IMR-90 (cell line): Measurements from ENCODE around the gene INSM1. TPM values are rescaled to one million over a fixed set of nuclear protein-coding genes. Genes with fewer than 3 reads are reported as not detected.
A peak's percentile ranks its signal among the peaks of the same experiment; 100 is the strongest.

Experiments used
- ATAC-seq: fragments of 200-7000 bp; cut with Tn5 transposase; 2 replicates; pipeline ENCODE4 v1.9.1; 2020; ENCODE audit warnings: low read depth, mild to moderate bottlenecking, moderate library complexity
- BruUV-seq: library from RNA; stranded (reverse); fragments of 400-500 nt; replicated peaks from 2 replicates; lab custom pipeline; 2021; lab: Mats Ljungman, UMichigan
- CTCF ChIA-PET: fragments of 300-600 bp; formaldehyde crosslinking; extraction: SDS; loops from one replicate; lab custom pipeline; 2021; ENCODE audit warnings: antibody characterized with exemption; lab: Yijun Ruan, JAX
- POLR2A ChIA-PET: fragments of 300-600 bp; sonication (Branson Sonifier 250); formaldehyde crosslinking; loops from one replicate; lab custom pipeline; 2022; ENCODE audit warnings: antibody characterized with exemption; ENCODE audit not compliant: unreplicated experiment; lab: Charles Lee
- DNase-seq: peaks from one replicate; pipeline ENCODE4 v3.0.0; 2013
- H2AFZ ChIP-seq: replicated peaks from 2 replicates; pipeline ENCODE3; 2013; ENCODE audit warnings: low read length, mild to moderate bottlenecking; ENCODE audit not compliant: poor library complexity
- H2AK5ac ChIP-seq: 2 replicates; pipeline ENCODE4 v1.6.1; 2013; ENCODE audit warnings: low read depth, low read length, inconsistent platforms
- H2AK9ac ChIP-seq: replicated peaks from 2 replicates; pipeline ENCODE3; 2013; ENCODE audit warnings: mild to moderate bottlenecking, low read depth, low read length, moderate library complexity; ENCODE audit not compliant: poor library complexity
- H2BK120ac ChIP-seq: 2 replicates; pipeline ENCODE4 v1.6.1; 2013; ENCODE audit warnings: low read depth, low read length, inconsistent platforms
- H2BK15ac ChIP-seq: 3 replicates; pipeline ENCODE4 v1.6.1; 2013; ENCODE audit warnings: low read depth, low read length, inconsistent platforms
- H2BK20ac ChIP-seq: 2 replicates; pipeline ENCODE4 v1.6.1; 2013; ENCODE audit warnings: low read depth, mild to moderate bottlenecking, inconsistent platforms, low read length, moderate library complexity
- H2BK5ac ChIP-seq: 2 replicates; pipeline ENCODE4 v1.6.1; 2013; ENCODE audit warnings: mild to moderate bottlenecking, low read depth, low read length, inconsistent platforms; ENCODE audit not compliant: poor library complexity, severe bottlenecking
- H3K14ac ChIP-seq: replicated peaks from 2 replicates; pipeline ENCODE4 v1.6.1; 2013; ENCODE audit warnings: low read depth, low read length, inconsistent platforms
- H3K18ac ChIP-seq: 2 replicates; pipeline ENCODE4 v1.6.1; 2013; ENCODE audit warnings: low read depth, low read length, control low read depth
- H3K23ac ChIP-seq: 2 replicates; pipeline ENCODE4 v1.6.1; 2013; ENCODE audit warnings: low read depth, low read length, inconsistent platforms
- H3K27ac ChIP-seq: 2 replicates; pipeline ENCODE4 v1.5.1; 2013; ENCODE audit warnings: mild to moderate bottlenecking, control low read depth, low read length; ENCODE audit not compliant: insufficient read depth
- H3K27me3 ChIP-seq: 2 replicates; pipeline ENCODE4 v1.6.1; 2013; ENCODE audit warnings: low read length; ENCODE audit not compliant: control insufficient read depth, insufficient read depth
- H3K36me3 ChIP-seq: 2 replicates; pipeline ENCODE4 v1.6.1; 2013; ENCODE audit warnings: low read length, mixed read lengths; ENCODE audit not compliant: control insufficient read depth, insufficient read depth
- H3K4ac ChIP-seq: 2 replicates; pipeline ENCODE4 v1.6.1; 2013; ENCODE audit warnings: low read depth, low read length, inconsistent platforms
- H3K4me1 ChIP-seq: 2 replicates; pipeline ENCODE4 v1.6.1; 2013; ENCODE audit warnings: low read length, mixed read lengths; ENCODE audit not compliant: control insufficient read depth, insufficient read depth
- H3K4me2 ChIP-seq: 2 replicates; pipeline ENCODE4 v1.6.1; 2013; ENCODE audit warnings: low read depth, mild to moderate bottlenecking, control low read depth, low read length, moderate library complexity
- H3K4me3 ChIP-seq: 2 replicates; pipeline ENCODE4 v1.5.1; 2013; ENCODE audit warnings: low read depth, mild to moderate bottlenecking, control low read depth, low read length, moderate library complexity; ENCODE audit not compliant: insufficient read depth
- H3K56ac ChIP-seq: 2 replicates; pipeline ENCODE4 v1.6.1; 2013; ENCODE audit warnings: low read length, inconsistent platforms; ENCODE audit not compliant: insufficient read depth; ENCODE audit errors: extremely low read depth
- H3K79me1 ChIP-seq, 2 experiments: 2 replicates each; pipeline ENCODE4 v1.6.1; 2013; ENCODE audit warnings: low read length in 2 of 2, inconsistent platforms in 1 of 2, low read depth in 1 of 2
- H3K9ac ChIP-seq: 2 replicates; pipeline ENCODE4 v1.6.1; 2013; ENCODE audit warnings: low read depth, low read length, control low read depth
- H3K9me1 ChIP-seq: 2 replicates; pipeline ENCODE4 v1.6.1; 2013; ENCODE audit warnings: low read length, inconsistent platforms; ENCODE audit not compliant: insufficient read depth
- H3K9me3 ChIP-seq: 2 replicates; pipeline ENCODE4 v1.6.1; 2013; ENCODE audit warnings: low read length; ENCODE audit not compliant: control insufficient read depth, insufficient read depth
- H4K20me1 ChIP-seq: 2 replicates; pipeline ENCODE4 v1.6.1; 2013; ENCODE audit warnings: low read length, inconsistent platforms; ENCODE audit not compliant: insufficient read depth
- H4K5ac ChIP-seq: 2 replicates; pipeline ENCODE4 v1.6.1; 2013; ENCODE audit warnings: mild to moderate bottlenecking, low read depth, low read length, control low read depth
- H4K8ac ChIP-seq, 2 experiments: 2 replicates each; pipeline ENCODE4 v1.6.1; 2013; ENCODE audit warnings: low read depth in 2 of 2, low read length in 2 of 2, control low read depth in 1 of 2, inconsistent platforms in 1 of 2
- H4K91ac ChIP-seq: 2 replicates; pipeline ENCODE4 v1.6.1; 2013; ENCODE audit warnings: low read depth, low read length, inconsistent platforms; ENCODE audit not compliant: insufficient read depth
- MAZ ChIP-seq: IDR thresholded peaks from 2 replicates; pipeline ENCODE4 v1.6.1; 2012; ENCODE audit warnings: low read depth, mild to moderate bottlenecking, low read length, improper control_type of control experiment, moderate library complexity, borderline replicate concordance
- WGBS, 2 experiments: methylation state at CpG; one replicate each; pipeline versions ENCODE4 v1.1.5 to v1.1.7; 2013; ENCODE audit warnings: missing lambda C conversion rate in 2 of 2; ENCODE audit not compliant: insufficient read length in 1 of 2; ENCODE audit errors: extremely low coverage in 2 of 2; 5-methylcytosine and 5-hydroxymethylcytosine counted together
- dilution Hi-C: fragments of 300-500 bp; cut with HindIII; formaldehyde crosslinking; loops from one replicate; pipeline ENCODE4 v1.14.3; 2018; ENCODE audit warnings: low sequenced_read_pairs; ENCODE audit not compliant: unreplicated experiment
- in situ Hi-C: fragments of 300-500 bp; cut with MboI; formaldehyde crosslinking; loops from 3 replicates; pipeline ENCODE4 v1.14.3; 2019; ENCODE audit warnings: low sequenced_read_pairs, inconsistent platforms, mixed read lengths
- intact Hi-C: fragments of 100-400 bp; cut with micrococcal nuclease; formaldehyde crosslinking; loops from 2 replicates; pipeline ENCODE4 v1.10.0; 2022
- polyA plus RNA-seq, 3 experiments: library from polyadenylated mRNA; depleted of rRNA; stranded (reverse); fragments of >200 nt; gene quantifications; 2 replicates each; pipeline ENCODE4 v1.2.3, GENCODE V29; 2012; ENCODE audit warnings: low replicate concordance in 1 of 3
- total RNA-seq: library from RNA; depleted of rRNA; stranded (reverse); fragments of >200 nt; gene quantifications from 2 replicates; pipeline ENCODE4 v1.2.3, GENCODE V29; 2012

The INSM1 gene
- total and polyA plus RNA-seq, 2 of the 4 experiments (the other 2 are of a cell fraction), result not detected

GRCh38 chr20:20395087-20395486 lies 27.2 kb downstream of the INSM1 start:
- no peak overlapping the region for H2BK15ac ChIP-seq
- ATAC-seq, result no peak
- H3K9me1 ChIP-seq, result peaks cover 3% of the 10 kb centered on the region; the same call in 1 of the 2 replicates
- DNase-seq, result no peak
- no peak overlapping the region; the same call in 1 of the 2 replicates for H3K4ac ChIP-seq
- H2AK9ac ChIP-seq, result no peak overlapping the region
- H3K4me1 ChIP-seq, result peaks cover 17% of the 10 kb centered on the region
- no peak overlapping the region for H3K14ac ChIP-seq
- H3K27me3 ChIP-seq, result no peaks in the 10 kb centered on the region
- H3K27ac ChIP-seq, result no peak overlapping the region
- no TSS peak for BruUV-seq
- no peak for TF ChIP-seq MAZ
- no peak overlapping the region for H4K5ac ChIP-seq
- H2AFZ ChIP-seq, result peak overlapping the region; percentile 28
- POLR2A ChIA-PET, result no interaction called here
- no peaks in the 10 kb centered on the region for H4K20me1 ChIP-seq
- H2BK5ac ChIP-seq, result no peak overlapping the region
- in situ Hi-C loops (no loop called here), dilution Hi-C loops (no loop called here), intact Hi-C loops (no loop called here)
- no peaks in the 10 kb centered on the region for H3K36me3 ChIP-seq
- no peak overlapping the region for H3K4me3 ChIP-seq
- no peak overlapping the region for H3K18ac ChIP-seq
- H2BK120ac ChIP-seq, result no peak overlapping the region
- H2BK20ac ChIP-seq, result no peak overlapping the region
- no peaks in the 10 kb centered on the region for H3K79me1 ChIP-seq
- H3K9me3 ChIP-seq, result no peaks in the 10 kb centered on the region
- 93% methylated on average over 3 of the region's 12 CpGs; no CpG with 5 or more reads in 1 of the 2 experiments for WGBS, 2 experiments
- H4K91ac ChIP-seq, result no peak overlapping the region
- no peak overlapping the region for H3K9ac ChIP-seq
- H3K23ac ChIP-seq, result no peak overlapping the region
- H2AK5ac ChIP-seq, result no peak overlapping the region
- H3K4me2 ChIP-seq, result no peak overlapping the region
- H3K56ac ChIP-seq, result no peak overlapping the region
- no peak overlapping the region for H4K8ac ChIP-seq
- CTCF ChIA-PET, result no interaction called here
